NT2/D1 (cell line): ENCODE measurements around the gene PDLIM7.

Experiments
- YY1 ChIP-seq: IDR thresholded peaks from 2 replicates; pipeline ENCODE4 v1.6.1; 2011; ENCODE audit not compliant: insufficient read length, insufficient read depth
- ZNF274 ChIP-seq: IDR thresholded peaks from 2 replicates; pipeline ENCODE4 v1.6.1; 2011; ENCODE audit warnings: mild to moderate bottlenecking, low read depth, low read length

DNA sequence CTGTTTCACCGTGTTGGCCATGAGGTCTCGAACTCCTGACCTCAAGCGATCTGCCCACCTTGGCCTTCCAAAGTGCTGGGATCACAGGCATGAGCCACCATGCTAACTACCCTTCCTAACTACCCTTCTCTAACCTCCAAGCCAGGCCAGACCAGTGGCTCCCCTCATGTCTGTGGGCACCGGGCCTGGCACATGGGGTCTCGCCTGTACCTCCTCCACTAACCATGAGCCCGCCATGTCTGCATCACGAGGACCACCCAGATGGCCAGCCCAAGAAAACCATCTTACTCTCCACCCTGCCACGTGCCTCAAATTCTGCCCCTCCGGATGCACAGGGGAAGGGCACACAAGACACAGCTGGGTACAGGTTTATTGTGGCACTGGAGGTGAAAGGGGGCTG is 14.4 kb downstream of the PDLIM7 start:
- no peak for TF ChIP-seq YY1
- no peak for TF ChIP-seq ZNF274
